ENCODE measurements around the gene HDAC11. TPM values are rescaled to one million over a fixed set of nuclear protein-coding genes. Genes with fewer than 3 reads are reported as not detected.

Gene HDAC11
- total and polyA plus RNA-seq, 3 donors from 2014 or later: 33.1 to 97.7 (median 81.9) TPM

- no peak for DNase-seq
- TF ChIP-seq POLR2A (IDR thresholded peaks at IDR 0.05) (no peak), CTCF (IDR thresholded peaks at IDR 0.05) (no peak)
- Histone ChIP-seq H3K4me3 (no peak overlapping the region), H3K36me3 (ENCODE audit: low read depth, missing control alignments) (no peaks in the 10 kb centered on the region), H3K4me1 (peaks cover 10% of the 10 kb centered on the region), H3K27me3 (no peaks in the 10 kb centered on the region), H3K9me3 (no peaks in the 10 kb centered on the region), H3K27ac (peak overlapping the region in 1 of 2 donors; percentile 53)
- 55 to 73% methylated on average over 5 of the region's 5 CpGs for WGBS, 2 donors
- intact Hi-C loops (cut with DNase I; ENCODE audit: low total_unique reads): no loop called here
These were observed 59.2 kb downstream of the HDAC11 start for GRCh38 chr3:13539292-13539638.

GRCh38 chr3:13539671-13540070, 59.6 kb downstream of the HDAC11 start:
- Histone ChIP-seq H3K4me1 (peaks cover 10% of the 10 kb centered on the region), H3K36me3 (ENCODE audit: low read depth, missing control alignments) (no peaks in the 10 kb centered on the region), H3K27me3 (no peaks in the 10 kb centered on the region), H3K4me3 (no peak overlapping the region), H3K27ac (peak overlapping the region in 1 of 2 donors; percentile 53), H3K9me3 (no peaks in the 10 kb centered on the region)
- intact Hi-C loops (cut with DNase I; ENCODE audit: low total_unique reads): no loop called here
- 63 to 77% methylated on average over 7 to 8 of the region's 8 CpGs for WGBS, 2 donors
- TF ChIP-seq POLR2A (IDR thresholded peaks at IDR 0.05) (no peak), CTCF (IDR thresholded peaks at IDR 0.05) (no peak)
- no peak for DNase-seq

GRCh38 chr3:13540297-13540995, 60.3 kb downstream of the HDAC11 start:
- 52 to 71% methylated on average over 4 of the region's 4 CpGs for WGBS, 2 donors
- no peak for TF ChIP-seq CTCF (IDR thresholded peaks at IDR 0.05)
- TF ChIP-seq POLR2A (IDR thresholded peaks at IDR 0.05): no peak
- Histone ChIP-seq H3K27ac (peak overlapping the region in 1 of 2 donors; percentile 53), H3K4me1 (peaks cover 10% of the 10 kb centered on the region), H3K9me3 (no peaks in the 10 kb centered on the region), H3K36me3 (ENCODE audit: low read depth, missing control alignments) (no peaks in the 10 kb centered on the region), H3K27me3 (no peaks in the 10 kb centered on the region), H3K4me3 (no peak overlapping the region)
- intact Hi-C loops (cut with DNase I; ENCODE audit: low total_unique reads): no loop called here
- DNase-seq: peak; percentile 65

GRCh38 chr3:13541691-13542090, 61.6 kb downstream of the HDAC11 start:
- H3K4me1 ChIP-seq: peaks cover 21% of the 10 kb centered on the region
- H3K27me3 ChIP-seq: no peaks in the 10 kb centered on the region
- intact Hi-C loops (cut with DNase I; ENCODE audit: low total_unique reads): no loop called here
- H3K4me3 ChIP-seq: no peak overlapping the region
- WGBS, 2 donors: 56 to 60% methylated on average over 3 of the region's 3 CpGs
- no peak for DNase-seq
- TF ChIP-seq POLR2A (IDR thresholded peaks at IDR 0.05) (no peak), CTCF (IDR thresholded peaks at IDR 0.05) (no peak)
- H3K36me3 ChIP-seq (ENCODE audit: low read depth, missing control alignments): no peaks in the 10 kb centered on the region
- H3K9me3 ChIP-seq: no peaks in the 10 kb centered on the region
- no peak overlapping the region for H3K27ac ChIP-seq

- no peak for DNase-seq
- Histone ChIP-seq H3K4me1 (peaks cover 21% of the 10 kb centered on the region), H3K36me3 (ENCODE audit: low read depth, missing control alignments) (no peaks in the 10 kb centered on the region), H3K4me3 (no peak overlapping the region), H3K27ac (no peak overlapping the region), H3K27me3 (no peaks in the 10 kb centered on the region), H3K9me3 (no peaks in the 10 kb centered on the region)
- TF ChIP-seq CTCF (IDR thresholded peaks at IDR 0.05) (no peak), POLR2A (IDR thresholded peaks at IDR 0.05) (no peak)
- 87 to 90% methylated on average over 3 of the region's 3 CpGs for WGBS, 2 donors
- intact Hi-C loops (cut with DNase I; ENCODE audit: low total_unique reads): no loop called here
These were observed 62.0 kb downstream of the HDAC11 start for GRCh38 chr3:13542142-13542541.
